Ascending aorta (tissue), 2 donors: Measurements from ENCODE around the gene SLC34A1. TPM values are rescaled to one million over a fixed set of nuclear protein-coding genes. Genes with fewer than 3 reads are reported as not detected.

Source experiments
- DNase-seq, 2 donors: peaks; one replicate each; pipeline ENCODE4 v3.0.0-alpha.2; 2019; ENCODE audit warnings: low spot score in 2 of 2
- H3K27ac ChIP-seq, 2 donors: fragments of 200-600 bp; sonication (generic); one replicate each; pipeline ENCODE4 v1.5.1; 2016 to 2017; ENCODE audit warnings: mild to moderate bottlenecking in 1 of 2
- H3K27me3 ChIP-seq: fragments of 200-600 bp; sonication (generic); one replicate; pipeline ENCODE4 v1.5.1; 2017
- H3K36me3 ChIP-seq, 2 donors: fragments of 200-600 bp; sonication (generic); one replicate each; pipeline ENCODE4 v1.5.1; 2016
- H3K4me1 ChIP-seq, 2 donors: fragments of 200-600 bp; sonication (generic); one replicate each; pipeline ENCODE4 v1.5.1; 2016 to 2017; ENCODE audit warnings: mild to moderate bottlenecking in 1 of 2
- H3K4me3 ChIP-seq, 2 donors: fragments of 200-600 bp; sonication (generic); one replicate each; pipeline ENCODE4 v1.5.1; 2016 to 2017; ENCODE audit warnings: mild to moderate bottlenecking in 1 of 2
- H3K9me3 ChIP-seq, 2 donors: fragments of 200-600 bp; sonication (generic); one replicate each; pipeline ENCODE4 v1.5.1; 2016
- intact Hi-C: fragments of 100-400 bp; cut with DNase I; formaldehyde crosslinking; loops from one replicate; pipeline ENCODE4 v1.15.1; 2023
- total RNA-seq: library from RNA; depleted of rRNA; stranded (reverse); fragments of >200 nt; gene quantifications from one replicate; pipeline ENCODE4 v1.1.0, GENCODE V29; 2016
- TF ChIP-seq, protein P1 (sequence below), 3 experiments: fragments of 200-600 bp in 2 of 3; fragments of 450-650 bp in 1 of 3; sonication (generic) in 2 of 3; IDR thresholded peaks; one replicate each; pipeline ENCODE4 v1.5.1; 2016 to 2019; ENCODE audit warnings: antibody characterized with exemption in 3 of 3, mild to moderate bottlenecking in 1 of 3, moderate library complexity in 1 of 3

SLC34A1 gene
- total RNA-seq, 1 donor from 2014 or later = not detected

DNA sequence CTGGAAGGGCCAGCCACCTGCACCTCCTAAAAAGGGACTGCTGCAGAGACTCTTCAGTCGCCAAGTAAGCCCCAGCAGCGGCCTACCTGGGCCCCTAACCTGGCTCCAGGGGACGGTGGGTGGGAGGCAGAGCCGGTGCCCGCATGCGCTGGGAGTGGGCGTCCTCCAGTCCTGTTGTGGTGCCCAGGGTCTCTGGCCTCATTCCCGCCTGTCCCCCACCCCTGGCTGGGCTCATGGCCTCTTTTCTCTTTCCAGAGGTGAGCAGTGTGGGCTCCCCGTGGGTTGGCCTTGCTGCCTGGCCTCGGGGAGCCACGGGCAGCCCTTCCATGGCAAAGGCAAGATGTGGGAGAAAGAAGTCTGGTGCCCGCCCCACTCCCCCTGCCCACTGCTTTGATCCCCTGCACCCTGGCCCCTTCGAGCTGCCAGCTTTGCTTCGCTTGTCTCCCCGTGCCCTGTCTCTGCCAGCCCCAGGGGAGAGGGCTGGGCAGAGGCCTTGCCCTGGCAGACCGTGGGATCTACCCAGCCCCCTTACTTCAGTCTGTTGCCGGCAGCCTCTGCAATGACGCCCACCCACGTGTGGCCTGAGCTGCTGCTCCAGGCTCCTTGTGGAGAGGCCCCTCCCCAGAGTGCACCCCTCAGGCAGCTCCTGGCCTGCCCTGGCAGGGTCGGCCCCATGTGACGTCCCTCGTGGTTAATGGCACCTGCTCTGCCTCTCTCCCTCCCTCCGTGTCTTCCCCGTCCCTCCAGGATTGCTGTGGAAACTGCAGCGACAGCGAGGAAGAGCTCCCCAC is 57.0 kb downstream of the SLC34A1 start:
- DNase-seq = no peak
- peaks cover 25 to 28% of the 10 kb centered on the region in 2 donors for H3K36me3 ChIP-seq
- H3K4me3 ChIP-seq = no peak overlapping the region
- intact Hi-C loops = no loop called here
- H3K9me3 ChIP-seq = no peaks in the 10 kb centered on the region
- H3K4me1 ChIP-seq = peaks cover 3 to 5% of the 10 kb centered on the region in 2 donors
- no peaks in the 10 kb centered on the region for H3K27me3 ChIP-seq
- no peak overlapping the region for H3K27ac ChIP-seq
- TF ChIP-seq, protein P1, sequence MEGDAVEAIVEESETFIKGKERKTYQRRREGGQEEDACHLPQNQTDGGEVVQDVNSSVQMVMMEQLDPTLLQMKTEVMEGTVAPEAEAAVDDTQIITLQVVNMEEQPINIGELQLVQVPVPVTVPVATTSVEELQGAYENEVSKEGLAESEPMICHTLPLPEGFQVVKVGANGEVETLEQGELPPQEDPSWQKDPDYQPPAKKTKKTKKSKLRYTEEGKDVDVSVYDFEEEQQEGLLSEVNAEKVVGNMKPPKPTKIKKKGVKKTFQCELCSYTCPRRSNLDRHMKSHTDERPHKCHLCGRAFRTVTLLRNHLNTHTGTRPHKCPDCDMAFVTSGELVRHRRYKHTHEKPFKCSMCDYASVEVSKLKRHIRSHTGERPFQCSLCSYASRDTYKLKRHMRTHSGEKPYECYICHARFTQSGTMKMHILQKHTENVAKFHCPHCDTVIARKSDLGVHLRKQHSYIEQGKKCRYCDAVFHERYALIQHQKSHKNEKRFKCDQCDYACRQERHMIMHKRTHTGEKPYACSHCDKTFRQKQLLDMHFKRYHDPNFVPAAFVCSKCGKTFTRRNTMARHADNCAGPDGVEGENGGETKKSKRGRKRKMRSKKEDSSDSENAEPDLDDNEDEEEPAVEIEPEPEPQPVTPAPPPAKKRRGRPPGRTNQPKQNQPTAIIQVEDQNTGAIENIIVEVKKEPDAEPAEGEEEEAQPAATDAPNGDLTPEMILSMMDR (IDR thresholded peaks at IDR 0.05) = no peak

DNA sequence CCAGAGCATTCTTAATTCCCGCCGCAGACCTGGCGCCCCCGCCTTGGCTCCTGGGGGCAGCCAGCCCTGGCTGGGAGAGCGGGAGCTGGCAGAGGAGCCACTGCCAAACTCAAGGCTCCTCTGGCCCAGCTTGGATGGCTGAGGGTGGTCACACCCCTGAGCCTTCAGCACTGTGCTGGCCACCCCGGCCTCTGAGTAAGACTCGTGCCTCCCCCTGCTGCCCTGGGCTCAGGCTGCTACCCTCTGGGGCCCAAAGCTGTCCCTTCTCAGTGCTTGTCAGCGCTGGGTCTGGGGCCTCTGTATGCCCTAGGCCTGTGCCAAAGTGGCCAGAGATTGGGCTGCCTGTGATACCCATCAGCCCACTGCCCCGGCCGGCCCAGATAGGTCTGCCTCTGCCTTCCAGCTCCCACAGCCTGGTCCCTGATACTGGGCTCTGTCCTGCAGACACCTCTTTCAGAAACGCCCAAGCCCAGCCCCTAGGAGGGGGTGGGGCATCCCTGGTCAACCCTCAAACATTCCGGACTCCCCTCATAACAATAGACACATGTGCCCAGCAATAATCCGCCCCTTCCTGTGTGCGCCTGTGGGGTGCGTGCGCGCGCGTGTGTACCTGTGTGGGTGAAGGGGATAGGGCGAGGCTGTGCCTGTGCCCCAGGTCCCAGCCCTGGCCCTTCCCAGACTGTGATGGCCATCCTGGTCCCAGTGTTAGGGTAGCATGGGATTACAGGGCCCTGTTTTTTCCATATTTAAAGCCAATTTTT is 58.0 kb downstream of the SLC34A1 start:
- Histone ChIP-seq H3K4me3 (no peak overlapping the region), H3K36me3 (peaks cover 15 to 24% of the 10 kb centered on the region in 2 donors), H3K27me3 (no peaks in the 10 kb centered on the region), H3K9me3 (no peaks in the 10 kb centered on the region), H3K27ac (no peak overlapping the region), H3K4me1 (peaks cover 8 to 10% of the 10 kb centered on the region in 2 donors)
- TF ChIP-seq, protein P1 (IDR thresholded peaks at IDR 0.05) = no peak
- no peak for DNase-seq
- intact Hi-C loops = no loop called here

DNA sequence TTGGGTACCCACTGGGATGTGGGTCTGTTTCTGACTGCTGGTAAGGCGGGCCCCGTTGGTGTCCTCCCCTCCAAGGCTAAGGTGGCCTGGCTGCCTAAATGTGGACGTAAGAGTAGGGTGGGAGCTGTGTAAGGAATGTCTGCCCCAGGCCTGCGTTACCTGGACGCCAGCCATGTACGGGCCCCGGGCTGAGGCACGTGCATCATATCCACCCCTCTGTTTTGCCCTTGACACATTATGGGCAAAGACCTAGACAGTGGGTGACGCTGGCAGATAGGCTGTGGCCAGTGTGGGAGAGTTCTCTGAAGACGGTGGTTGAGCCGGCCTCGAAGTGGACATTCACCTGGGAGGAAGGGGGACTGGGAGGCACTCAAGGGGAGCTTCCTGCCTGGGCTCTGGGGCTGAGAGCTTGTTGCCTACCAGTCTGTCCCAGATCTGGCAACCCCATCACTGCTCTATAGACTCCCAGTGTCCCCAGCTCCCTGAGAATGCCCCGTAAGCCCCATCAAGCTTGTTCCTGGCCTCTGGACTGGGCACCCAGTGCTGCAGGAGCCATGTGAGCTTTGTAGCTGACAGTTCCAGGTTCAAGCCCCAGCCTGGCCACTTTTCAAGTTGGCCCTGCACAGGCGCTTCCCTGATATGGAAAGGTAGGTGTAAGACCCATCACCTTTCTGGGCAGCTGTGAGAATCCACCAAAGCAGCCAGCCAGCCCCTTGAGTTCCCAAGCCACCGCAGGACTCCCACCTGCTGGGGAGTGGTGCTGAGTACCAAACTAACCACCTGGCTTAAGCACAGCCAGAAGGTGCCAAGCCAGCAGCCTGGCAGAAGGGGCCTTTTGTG is 59.1 kb downstream of the SLC34A1 start:
- Histone ChIP-seq H3K9me3 (no peaks in the 10 kb centered on the region), H3K4me1 (peaks cover 17 to 21% of the 10 kb centered on the region in 2 donors), H3K4me3 (no peak overlapping the region), H3K27ac (no peak overlapping the region), H3K36me3 (peaks cover 15 to 22% of the 10 kb centered on the region in 2 donors), H3K27me3 (no peaks in the 10 kb centered on the region)
- DNase-seq = no peak
- TF ChIP-seq, protein P1 (IDR thresholded peaks at IDR 0.05) = no peak
- intact Hi-C loops = no loop called here

DNA sequence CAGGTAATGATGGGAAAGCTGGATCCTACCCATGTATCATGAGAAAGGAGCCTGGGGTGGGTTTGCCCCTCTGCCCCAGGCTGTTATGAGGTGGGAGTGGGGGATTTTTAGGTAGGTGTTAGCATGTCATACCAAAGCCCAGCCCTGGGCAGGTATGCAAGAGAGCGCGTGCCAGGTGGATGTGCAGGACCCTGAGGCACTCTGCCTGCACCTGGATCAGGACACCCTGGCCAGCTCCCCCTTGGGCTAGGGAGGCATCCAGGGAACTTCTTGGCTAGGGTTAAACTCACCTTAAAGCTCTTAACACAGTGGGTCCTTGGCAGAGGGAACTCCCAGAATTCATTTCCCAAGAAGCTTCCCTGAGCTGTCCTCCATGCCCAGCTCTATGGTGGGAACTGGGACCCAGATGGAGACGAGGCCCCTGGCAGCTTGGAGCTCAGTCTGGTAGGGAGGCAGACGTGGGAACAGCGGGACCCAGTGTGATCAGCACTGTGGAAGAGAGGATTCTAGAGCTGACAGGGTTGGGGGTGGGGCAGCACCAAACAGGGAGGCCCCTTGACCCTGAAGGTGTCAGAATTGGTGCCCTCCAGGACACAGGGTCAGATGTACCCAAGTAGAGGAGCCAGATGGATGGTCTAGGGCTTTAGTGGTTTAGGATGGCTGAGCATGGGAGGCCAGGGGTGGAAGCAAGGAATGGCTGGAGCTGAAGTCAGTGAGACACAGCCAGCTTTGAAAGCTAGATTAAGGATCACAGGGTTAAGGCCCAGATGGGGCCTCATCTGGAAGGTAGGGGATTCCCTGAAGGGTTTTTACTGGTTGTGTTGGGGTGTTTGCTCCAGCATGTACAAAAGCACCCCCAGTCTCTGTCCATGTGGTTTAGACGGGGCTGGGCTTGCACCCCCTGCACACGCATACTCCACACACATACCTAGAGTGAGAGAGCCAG is 60.1 kb downstream of the SLC34A1 start:
- Histone ChIP-seq H3K36me3 (peaks cover 15 to 17% of the 10 kb centered on the region in 2 donors), H3K9me3 (no peaks in the 10 kb centered on the region), H3K4me1 (peaks cover 17 to 24% of the 10 kb centered on the region in 2 donors), H3K27ac (no peak overlapping the region), H3K27me3 (no peaks in the 10 kb centered on the region), H3K4me3 (no peak overlapping the region)
- DNase-seq = no peak
- intact Hi-C loops = no loop called here
- TF ChIP-seq, protein P1 (IDR thresholded peaks at IDR 0.05) = no peak
